ENCODE results near the gene CREB3L2.

Gene CREB3L2

DNA sequence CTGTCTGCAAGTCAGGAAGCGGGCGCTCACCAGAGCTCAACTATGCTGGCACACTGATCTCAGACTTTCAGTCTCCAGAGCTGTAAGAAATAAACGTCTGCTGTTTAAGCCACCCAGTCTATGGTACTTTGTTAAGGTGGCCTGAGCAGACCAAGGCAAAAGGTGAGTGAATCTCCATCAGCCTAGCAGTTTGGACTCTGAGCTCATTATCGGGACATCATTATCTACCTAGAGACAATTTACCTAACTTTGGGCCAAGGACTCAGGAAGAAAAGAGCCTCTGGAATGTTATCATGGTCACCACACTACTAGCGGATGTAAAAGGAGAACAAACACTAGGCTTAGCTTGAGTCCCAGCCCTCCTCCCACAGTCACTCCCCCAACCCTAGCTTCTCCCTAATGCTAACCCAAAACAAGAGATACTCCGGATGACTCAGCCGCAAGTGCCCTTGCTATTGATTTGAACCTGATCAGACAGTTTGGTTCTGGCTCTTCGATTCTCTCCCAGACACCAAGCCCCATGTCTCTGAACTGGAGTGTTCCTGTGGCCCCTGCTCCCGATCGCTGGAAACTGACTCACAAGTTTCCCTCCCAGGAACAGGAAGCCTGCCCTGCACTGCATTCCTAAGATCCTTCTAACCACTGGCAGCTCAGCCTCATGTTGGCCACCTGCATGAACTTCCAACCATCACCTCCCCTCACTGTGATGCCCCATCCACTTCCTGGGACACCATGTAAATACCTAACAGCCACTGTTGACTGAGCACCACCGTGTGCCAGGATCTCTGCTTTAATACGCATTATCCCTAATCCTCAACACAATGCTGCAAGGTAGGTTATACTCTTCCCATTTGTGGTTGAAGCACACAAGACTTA lies 34.5 kb downstream of the CREB3L2 start:
- no peak overlapping the region for H3K4me3 ChIP-seq (ENCODE audit: low read depth, low read length)
- DNase-seq (ENCODE audit: low read depth): no peak

DNA sequence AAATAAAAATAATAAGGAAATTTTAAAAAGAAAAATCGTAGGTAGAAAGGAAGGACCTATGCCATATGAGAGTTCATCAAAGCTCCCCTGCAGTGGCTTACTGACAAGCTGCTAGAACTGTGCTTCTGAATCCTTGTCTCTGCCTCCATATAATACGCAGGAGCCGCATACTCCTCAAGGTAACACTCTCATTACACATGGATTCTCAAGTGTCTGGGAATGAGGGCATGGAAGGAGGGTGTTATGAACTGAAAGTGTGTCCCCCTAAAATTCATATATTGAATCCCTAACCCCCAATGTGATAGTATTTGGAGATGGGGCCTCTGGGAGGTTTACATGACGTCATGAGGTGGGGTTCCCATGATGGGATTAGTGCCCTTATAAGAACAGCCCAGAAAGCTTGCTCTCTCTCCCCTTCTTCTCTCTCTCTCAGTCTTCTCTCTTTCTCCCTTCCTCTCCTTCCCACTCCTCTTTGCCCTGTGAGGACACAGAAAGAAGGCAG lies 35.2 kb downstream of the CREB3L2 start:
- no peak for DNase-seq (ENCODE audit: low read depth)
- H3K4me3 ChIP-seq (ENCODE audit: low read depth, low read length): no peak overlapping the region
- TF ChIP-seq, protein P1, sequence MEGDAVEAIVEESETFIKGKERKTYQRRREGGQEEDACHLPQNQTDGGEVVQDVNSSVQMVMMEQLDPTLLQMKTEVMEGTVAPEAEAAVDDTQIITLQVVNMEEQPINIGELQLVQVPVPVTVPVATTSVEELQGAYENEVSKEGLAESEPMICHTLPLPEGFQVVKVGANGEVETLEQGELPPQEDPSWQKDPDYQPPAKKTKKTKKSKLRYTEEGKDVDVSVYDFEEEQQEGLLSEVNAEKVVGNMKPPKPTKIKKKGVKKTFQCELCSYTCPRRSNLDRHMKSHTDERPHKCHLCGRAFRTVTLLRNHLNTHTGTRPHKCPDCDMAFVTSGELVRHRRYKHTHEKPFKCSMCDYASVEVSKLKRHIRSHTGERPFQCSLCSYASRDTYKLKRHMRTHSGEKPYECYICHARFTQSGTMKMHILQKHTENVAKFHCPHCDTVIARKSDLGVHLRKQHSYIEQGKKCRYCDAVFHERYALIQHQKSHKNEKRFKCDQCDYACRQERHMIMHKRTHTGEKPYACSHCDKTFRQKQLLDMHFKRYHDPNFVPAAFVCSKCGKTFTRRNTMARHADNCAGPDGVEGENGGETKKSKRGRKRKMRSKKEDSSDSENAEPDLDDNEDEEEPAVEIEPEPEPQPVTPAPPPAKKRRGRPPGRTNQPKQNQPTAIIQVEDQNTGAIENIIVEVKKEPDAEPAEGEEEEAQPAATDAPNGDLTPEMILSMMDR (IDR thresholded peaks at IDR 0.05; ENCODE audit: low read depth, low read length, missing control alignments): no peak

More for the DNA sequence above, 34.5 kb downstream of the CREB3L2 start:
- TF ChIP-seq, protein P1 (IDR thresholded peaks at IDR 0.05; ENCODE audit: low read depth, low read length, missing control alignments): no peak

DNA sequence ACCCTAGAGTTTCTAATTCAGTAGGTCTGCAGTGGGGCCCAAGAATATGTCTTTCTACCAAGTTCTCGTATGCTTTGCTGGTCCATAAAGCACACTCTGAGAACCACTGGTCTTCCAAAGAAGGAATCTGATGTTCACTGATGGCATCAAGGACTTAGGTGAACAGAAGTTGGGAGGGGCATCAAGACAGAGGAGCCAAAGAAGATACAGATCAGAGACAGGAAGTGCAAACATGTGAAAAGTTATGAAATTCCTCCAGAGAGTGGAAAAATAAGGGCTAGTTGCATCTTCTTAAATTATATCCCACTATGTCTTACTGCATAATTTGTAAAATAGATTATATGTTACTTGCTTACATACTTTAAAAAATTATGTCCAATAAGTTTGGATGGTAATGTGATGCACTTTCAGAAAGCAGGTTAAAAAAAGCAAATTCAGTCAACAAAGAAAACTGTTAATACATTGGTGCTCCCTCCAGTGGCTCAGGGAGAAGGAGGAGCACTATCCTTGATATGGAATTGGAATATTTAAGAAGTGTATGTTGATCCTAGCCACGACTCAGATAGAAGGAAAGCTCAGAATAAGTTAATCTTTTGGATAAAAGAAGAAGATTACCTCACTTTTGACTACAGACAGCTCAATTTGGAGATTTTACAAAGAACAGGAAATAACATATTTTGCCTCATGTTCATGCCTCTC lies 35.8 kb downstream of the CREB3L2 start:
- DNase-seq (ENCODE audit: low read depth): no peak
- no peak overlapping the region for H3K4me3 ChIP-seq (ENCODE audit: low read depth, low read length)
- TF ChIP-seq, protein P1 (IDR thresholded peaks at IDR 0.05; ENCODE audit: low read depth, low read length, missing control alignments): no peak

DNA sequence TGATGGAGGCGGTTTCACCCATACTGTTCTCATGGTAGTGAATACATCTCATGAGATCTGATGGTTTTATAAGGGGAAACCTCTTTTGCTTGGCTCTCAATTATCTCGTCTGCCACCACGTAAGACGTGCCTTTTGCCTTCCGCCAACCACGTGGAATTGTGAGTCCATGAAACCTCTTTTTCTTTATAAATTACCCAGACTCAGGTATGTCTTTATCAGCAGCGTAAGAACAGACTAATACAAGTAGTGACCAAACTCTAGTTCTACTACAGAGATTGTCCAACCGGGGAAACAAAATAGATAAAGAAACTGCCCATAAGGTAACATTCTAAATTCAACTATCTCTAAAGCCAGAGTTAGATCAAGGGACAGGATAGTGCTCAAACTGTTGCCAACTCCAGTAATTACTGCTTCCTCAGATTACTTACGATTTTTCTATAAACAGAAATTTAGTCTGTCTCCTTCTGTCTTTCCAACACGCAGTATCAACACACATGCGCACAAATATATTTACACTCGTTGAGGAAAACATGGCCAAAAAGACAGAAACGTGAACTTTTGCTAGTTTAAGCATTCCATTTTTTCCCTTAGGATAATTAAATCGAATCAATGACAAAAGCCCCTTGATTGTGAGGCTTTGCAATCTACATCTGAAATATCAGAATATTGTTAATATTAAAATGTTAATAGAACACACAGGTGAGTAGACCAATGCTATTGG lies 36.9 kb downstream of the CREB3L2 start:
- no peak overlapping the region for H3K4me3 ChIP-seq (ENCODE audit: low read depth, low read length)
- TF ChIP-seq, protein P1 (IDR thresholded peaks at IDR 0.05; ENCODE audit: low read depth, low read length, missing control alignments): no peak
- DNase-seq (ENCODE audit: low read depth): no peak

DNA sequence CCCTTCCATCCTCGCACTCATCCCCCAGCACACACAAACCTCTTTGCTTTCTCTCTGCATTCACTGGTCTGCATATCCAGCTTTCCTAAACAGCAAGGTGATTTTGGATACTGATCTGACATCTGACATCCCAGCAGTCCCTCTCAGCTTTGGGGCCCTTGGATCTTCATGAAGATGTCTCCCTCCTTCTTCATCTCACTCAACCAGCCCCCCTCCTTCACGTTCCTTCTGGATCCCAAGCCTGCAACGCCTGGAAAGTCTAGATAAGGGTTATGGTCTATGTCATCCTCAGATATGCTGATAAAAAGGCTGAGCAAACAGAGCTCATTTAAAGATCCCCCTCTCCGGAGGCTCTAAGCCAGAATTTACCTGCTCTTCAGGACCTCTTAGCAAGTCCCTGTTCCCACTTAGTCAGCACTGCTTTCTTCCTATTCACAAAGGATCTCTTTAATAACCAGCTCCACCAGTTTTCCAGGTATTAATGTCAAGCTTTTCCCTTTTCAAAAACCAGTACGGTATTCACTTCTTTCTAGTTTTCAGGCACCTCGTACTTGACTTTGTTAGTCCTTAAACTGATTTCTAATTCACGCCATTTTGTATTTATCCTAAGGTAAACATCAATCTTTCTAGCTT lies 38.9 kb downstream of the CREB3L2 start:
- TF ChIP-seq, protein P1 (IDR thresholded peaks at IDR 0.05; ENCODE audit: low read depth, low read length, missing control alignments): no peak
- no peak for DNase-seq (ENCODE audit: low read depth)
- H3K4me3 ChIP-seq (ENCODE audit: low read depth, low read length): no peak overlapping the region

DNA sequence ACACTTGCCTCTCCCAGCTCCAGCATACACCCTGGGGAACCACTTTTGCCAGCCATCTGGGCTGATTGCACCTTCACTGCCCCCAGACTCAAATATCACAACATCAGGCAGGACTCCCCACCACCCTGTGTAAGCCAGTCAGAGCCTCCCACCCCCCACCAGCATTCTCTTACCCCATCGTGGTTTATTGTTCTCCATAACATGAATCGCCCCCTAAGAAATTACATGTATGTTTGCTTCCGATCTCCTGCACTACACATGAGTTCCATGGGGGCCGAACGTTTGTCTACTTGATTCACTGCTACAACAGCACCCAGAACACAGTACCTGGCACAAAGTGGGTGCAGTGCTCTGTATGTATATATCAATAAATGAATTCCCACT lies 39.4 kb downstream of the CREB3L2 start:
- TF ChIP-seq, protein P1 (IDR thresholded peaks at IDR 0.05; ENCODE audit: low read depth, low read length, missing control alignments): no peak

More for the DNA sequence above, 39.4 kb downstream of the CREB3L2 start:
- no peak overlapping the region for H3K4me3 ChIP-seq (ENCODE audit: low read depth, low read length)
- DNase-seq (ENCODE audit: low read depth): no peak

Data from GM12864 (cell line).